NB4 (cell line): ENCODE results near the gene EPB41L1.

Source experiments
- MYC ChIP-seq: IDR thresholded peaks from 2 replicates; pipeline ENCODE4 v1.6.1; 2011; ENCODE audit warnings: low read depth, low read length
- POLR2A ChIP-seq: IDR thresholded peaks from 2 replicates; pipeline ENCODE4 v1.6.1; 2011; ENCODE audit warnings: mild to moderate bottlenecking; ENCODE audit not compliant: insufficient read length; ENCODE audit errors: extremely low read depth
- TF ChIP-seq, protein P1 (sequence below): IDR thresholded peaks from one replicate; pipeline ENCODE4 v1.5.1; 2012; ENCODE audit warnings: low read depth, low read length
- TF ChIP-seq, protein P2 (sequence below): IDR thresholded peaks from 2 replicates; pipeline ENCODE4 v1.6.1; 2011; ENCODE audit warnings: low read depth, low read length

DNA sequence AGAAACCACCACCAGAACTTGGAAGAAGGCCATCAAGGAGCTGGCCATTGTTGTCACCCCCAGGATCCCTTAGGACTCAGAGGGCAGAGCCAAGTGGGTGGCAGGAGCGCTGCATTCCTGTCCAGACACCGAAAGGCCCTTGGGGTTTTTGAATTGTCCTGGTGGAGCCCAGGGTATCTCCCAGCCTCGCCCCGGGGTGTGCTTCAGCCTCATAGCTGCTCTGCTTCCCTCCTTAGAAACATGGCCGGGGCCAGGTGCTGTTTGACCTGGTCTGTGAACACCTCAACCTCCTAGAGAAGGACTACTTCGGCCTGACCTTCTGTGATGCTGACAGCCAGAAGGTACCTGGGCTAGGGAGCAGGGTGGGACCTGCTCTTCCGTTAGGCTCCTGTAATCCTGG lies 23.2 kb downstream of the EPB41L1 start:
- TF ChIP-seq, protein P1, sequence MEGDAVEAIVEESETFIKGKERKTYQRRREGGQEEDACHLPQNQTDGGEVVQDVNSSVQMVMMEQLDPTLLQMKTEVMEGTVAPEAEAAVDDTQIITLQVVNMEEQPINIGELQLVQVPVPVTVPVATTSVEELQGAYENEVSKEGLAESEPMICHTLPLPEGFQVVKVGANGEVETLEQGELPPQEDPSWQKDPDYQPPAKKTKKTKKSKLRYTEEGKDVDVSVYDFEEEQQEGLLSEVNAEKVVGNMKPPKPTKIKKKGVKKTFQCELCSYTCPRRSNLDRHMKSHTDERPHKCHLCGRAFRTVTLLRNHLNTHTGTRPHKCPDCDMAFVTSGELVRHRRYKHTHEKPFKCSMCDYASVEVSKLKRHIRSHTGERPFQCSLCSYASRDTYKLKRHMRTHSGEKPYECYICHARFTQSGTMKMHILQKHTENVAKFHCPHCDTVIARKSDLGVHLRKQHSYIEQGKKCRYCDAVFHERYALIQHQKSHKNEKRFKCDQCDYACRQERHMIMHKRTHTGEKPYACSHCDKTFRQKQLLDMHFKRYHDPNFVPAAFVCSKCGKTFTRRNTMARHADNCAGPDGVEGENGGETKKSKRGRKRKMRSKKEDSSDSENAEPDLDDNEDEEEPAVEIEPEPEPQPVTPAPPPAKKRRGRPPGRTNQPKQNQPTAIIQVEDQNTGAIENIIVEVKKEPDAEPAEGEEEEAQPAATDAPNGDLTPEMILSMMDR: no peak
- no peak for TF ChIP-seq POLR2A
- TF ChIP-seq, protein P2, sequence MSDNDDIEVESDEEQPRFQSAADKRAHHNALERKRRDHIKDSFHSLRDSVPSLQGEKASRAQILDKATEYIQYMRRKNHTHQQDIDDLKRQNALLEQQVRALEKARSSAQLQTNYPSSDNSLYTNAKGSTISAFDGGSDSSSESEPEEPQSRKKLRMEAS: no peak
- TF ChIP-seq MYC: no peak
